ENCODE measurements around the gene FLNB.

Gene FLNB

GRCh38 chr3:58068122-58068809 lies 60.0 kb downstream of the FLNB start:
- Histone ChIP-seq H3K79me1 (replicated peaks; ENCODE audit: low read length, poor library complexity, severe bottlenecking) (peaks cover 16% of the 10 kb centered on the region), H3K4ac (ENCODE audit: low read depth in 1 of 2, low read length in 2 of 2) (peak overlapping the region in 1 of 2 experiments; percentile 27), H3K27ac (ENCODE audit: low read length, poor library complexity, severe bottlenecking) (no peak overlapping the region), H3K18ac (ENCODE audit: low read depth in 1 of 2, low read length in 2 of 2) (peak overlapping the region; percentile 37 to 65), H4K91ac (ENCODE audit: low read length) (peak overlapping the region; percentile 74), H3K9me3 (ENCODE audit: control insufficient read depth, low read length) (no peaks in the 10 kb centered on the region), H3K27me3 (ENCODE audit: control insufficient read depth in 1 of 2, insufficient read depth in 1 of 2, low read length in 2 of 2) (no peaks in the 10 kb centered on the region), H3K9ac (ENCODE audit: low read length) (no peak overlapping the region), H4K8ac (ENCODE audit: low read length) (peak overlapping the region; percentile 51), H3K4me3 (ENCODE audit: insufficient read depth in 1 of 2, low read depth in 1 of 2, low read length in 2 of 2) (no peak overlapping the region), H3K36me3 (ENCODE audit: control insufficient read depth in 1 of 2, insufficient read depth in 2 of 2, low read depth in 1 of 2, low read length in 2 of 2) (no peaks in the 10 kb centered on the region), H2AK5ac (ENCODE audit: low read length, severe bottlenecking) (peak overlapping the region; percentile 68), H2BK120ac (ENCODE audit: low read depth, low read length) (no peak overlapping the region), H2BK5ac (ENCODE audit: low read depth, low read length, poor library complexity, severe bottlenecking) (no peak overlapping the region), H3K4me2 (ENCODE audit: low read length, poor library complexity, severe bottlenecking) (no peak overlapping the region), H3K4me1 (ENCODE audit: control insufficient read depth, insufficient read depth, low read depth, low read length) (peaks cover 42% of the 10 kb centered on the region), H3K23ac (ENCODE audit: low read length in 2 of 2) (peak overlapping the region in 1 of 2 experiments; percentile 0), H2BK15ac (ENCODE audit: low read depth, poor library complexity, severe bottlenecking) (no peak overlapping the region), H3K14ac (ENCODE audit: low read length in 2 of 2) (no peak overlapping the region), H2AFZ (ENCODE audit: low read depth, low read length) (no peak overlapping the region), H2BK12ac (ENCODE audit: low read length in 2 of 2) (no peak overlapping the region)
- WGBS = 86% methylated on average over 2 of the region's 2 CpGs
- DNase-seq = no peak

GRCh38 chr3:58071480-58071971 lies 63.3 kb downstream of the FLNB start:
- H3K4ac ChIP-seq (ENCODE audit: low read depth in 1 of 2, low read length in 2 of 2) = peak overlapping the region in 1 of 2 experiments; percentile 24
- H2BK12ac ChIP-seq (ENCODE audit: low read length in 2 of 2) = peak overlapping the region in 1 of 2 experiments; percentile 28
- no peak overlapping the region for H2BK120ac ChIP-seq (ENCODE audit: low read depth, low read length)
- H2BK15ac ChIP-seq (ENCODE audit: low read depth, poor library complexity, severe bottlenecking) = peak overlapping the region; percentile 35
- H3K27me3 ChIP-seq (ENCODE audit: control insufficient read depth in 1 of 2, insufficient read depth in 1 of 2, low read length in 2 of 2) = no peaks in the 10 kb centered on the region
- peak overlapping the region; percentile 46 for H3K27ac ChIP-seq (ENCODE audit: low read length, poor library complexity, severe bottlenecking)
- peaks cover 24% of the 10 kb centered on the region for H3K79me1 ChIP-seq (replicated peaks; ENCODE audit: low read length, poor library complexity, severe bottlenecking)
- peak overlapping the region; percentile 40 to 88 for H3K18ac ChIP-seq (ENCODE audit: low read depth in 1 of 2, low read length in 2 of 2)
- H3K23ac ChIP-seq (ENCODE audit: low read length in 2 of 2) = peak overlapping the region in 1 of 2 experiments; percentile 91
- no peaks in the 10 kb centered on the region for H3K9me3 ChIP-seq (ENCODE audit: control insufficient read depth, low read length)
- no peak overlapping the region for H2BK5ac ChIP-seq (ENCODE audit: low read depth, low read length, poor library complexity, severe bottlenecking)
- no peak overlapping the region for H3K14ac ChIP-seq (ENCODE audit: low read length in 2 of 2)
- H3K4me2 ChIP-seq (ENCODE audit: low read length, poor library complexity, severe bottlenecking) = no peak overlapping the region
- no peak overlapping the region for H2AK5ac ChIP-seq (ENCODE audit: low read length, severe bottlenecking)
- H4K8ac ChIP-seq (ENCODE audit: low read length) = peak overlapping the region; percentile 81
- H4K91ac ChIP-seq (ENCODE audit: low read length) = peak overlapping the region; percentile 57
- H3K4me1 ChIP-seq (ENCODE audit: control insufficient read depth, insufficient read depth, low read depth, low read length) = peaks cover 30% of the 10 kb centered on the region
- no peak overlapping the region for H3K4me3 ChIP-seq (ENCODE audit: insufficient read depth in 1 of 2, low read depth in 1 of 2, low read length in 2 of 2)
- no peak overlapping the region for H2AFZ ChIP-seq (ENCODE audit: low read depth, low read length)
- no peaks in the 10 kb centered on the region for H3K36me3 ChIP-seq (ENCODE audit: control insufficient read depth in 1 of 2, insufficient read depth in 2 of 2, low read depth in 1 of 2, low read length in 2 of 2)
- no peak overlapping the region for H3K9ac ChIP-seq (ENCODE audit: low read length)
- WGBS = 65% methylated on average over 7 of the region's 7 CpGs
- DNase-seq = no peak

- H3K18ac ChIP-seq (ENCODE audit: low read depth in 1 of 2, low read length in 2 of 2) = peak overlapping the region; percentile 58 to 72
- H4K91ac ChIP-seq (ENCODE audit: low read length) = no peak overlapping the region
- H3K4me3 ChIP-seq (ENCODE audit: insufficient read depth in 1 of 2, low read depth in 1 of 2, low read length in 2 of 2) = no peak overlapping the region
- no peak overlapping the region for H3K23ac ChIP-seq (ENCODE audit: low read length in 2 of 2)
- H4K8ac ChIP-seq (ENCODE audit: low read length) = no peak overlapping the region
- WGBS = 75% methylated on average over 12 of the region's 14 CpGs
- H3K9ac ChIP-seq (ENCODE audit: low read length) = peak overlapping the region; percentile 22
- no peak overlapping the region for H2BK5ac ChIP-seq (ENCODE audit: low read depth, low read length, poor library complexity, severe bottlenecking)
- peak; percentile 88 for DNase-seq
- no peak overlapping the region for H3K14ac ChIP-seq (ENCODE audit: low read length in 2 of 2)
- H2BK12ac ChIP-seq (ENCODE audit: low read length in 2 of 2) = peak overlapping the region in 1 of 2 experiments; percentile 23
- H3K4me1 ChIP-seq (ENCODE audit: control insufficient read depth, insufficient read depth, low read depth, low read length) = peaks cover 29% of the 10 kb centered on the region
- peak overlapping the region; percentile 46 for H2AK5ac ChIP-seq (ENCODE audit: low read length, severe bottlenecking)
- H3K9me3 ChIP-seq (ENCODE audit: control insufficient read depth, low read length) = no peaks in the 10 kb centered on the region
- H2BK120ac ChIP-seq (ENCODE audit: low read depth, low read length) = peak overlapping the region; percentile 43
- no peak overlapping the region for H3K4me2 ChIP-seq (ENCODE audit: low read length, poor library complexity, severe bottlenecking)
- H2BK15ac ChIP-seq (ENCODE audit: low read depth, poor library complexity, severe bottlenecking) = no peak overlapping the region
- peak overlapping the region; percentile 46 for H3K27ac ChIP-seq (ENCODE audit: low read length, poor library complexity, severe bottlenecking)
- peaks cover 4 to 6% of the 10 kb centered on the region in 2 experiments for H3K36me3 ChIP-seq (ENCODE audit: control insufficient read depth in 1 of 2, insufficient read depth in 2 of 2, low read depth in 1 of 2, low read length in 2 of 2)
- H3K4ac ChIP-seq (ENCODE audit: low read depth in 1 of 2, low read length in 2 of 2) = no peak overlapping the region
- H3K27me3 ChIP-seq (ENCODE audit: control insufficient read depth in 1 of 2, insufficient read depth in 1 of 2, low read length in 2 of 2) = no peaks in the 10 kb centered on the region
- no peak overlapping the region for H2AFZ ChIP-seq (ENCODE audit: low read depth, low read length)
- peaks cover 27% of the 10 kb centered on the region for H3K79me1 ChIP-seq (replicated peaks; ENCODE audit: low read length, poor library complexity, severe bottlenecking)
Observed at GRCh38 chr3:58072052-58072762, 64.0 kb downstream of the FLNB start.

GRCh38 chr3:58072763-58073130 lies 64.5 kb downstream of the FLNB start:
- Histone ChIP-seq H3K4me2 (ENCODE audit: low read length, poor library complexity, severe bottlenecking) (no peak overlapping the region), H3K9ac (ENCODE audit: low read length) (peak overlapping the region; percentile 22), H2BK120ac (ENCODE audit: low read depth, low read length) (no peak overlapping the region), H3K27ac (ENCODE audit: low read length, poor library complexity, severe bottlenecking) (peak overlapping the region; percentile 46), H2BK15ac (ENCODE audit: low read depth, poor library complexity, severe bottlenecking) (no peak overlapping the region), H3K23ac (ENCODE audit: low read length in 2 of 2) (no peak overlapping the region), H4K91ac (ENCODE audit: low read length) (no peak overlapping the region), H2AFZ (ENCODE audit: low read depth, low read length) (no peak overlapping the region), H3K4me3 (ENCODE audit: insufficient read depth in 1 of 2, low read depth in 1 of 2, low read length in 2 of 2) (no peak overlapping the region), H3K36me3 (ENCODE audit: control insufficient read depth in 1 of 2, insufficient read depth in 2 of 2, low read depth in 1 of 2, low read length in 2 of 2) (peaks cover 4 to 11% of the 10 kb centered on the region in 2 experiments), H3K27me3 (ENCODE audit: control insufficient read depth in 1 of 2, insufficient read depth in 1 of 2, low read length in 2 of 2) (no peaks in the 10 kb centered on the region), H4K8ac (ENCODE audit: low read length) (no peak overlapping the region), H3K4me1 (ENCODE audit: control insufficient read depth, insufficient read depth, low read depth, low read length) (peaks cover 27% of the 10 kb centered on the region), H3K9me3 (ENCODE audit: control insufficient read depth, low read length) (no peaks in the 10 kb centered on the region), H3K14ac (ENCODE audit: low read length in 2 of 2) (no peak overlapping the region), H2AK5ac (ENCODE audit: low read length, severe bottlenecking) (no peak overlapping the region), H3K79me1 (replicated peaks; ENCODE audit: low read length, poor library complexity, severe bottlenecking) (peaks cover 27% of the 10 kb centered on the region), H2BK12ac (ENCODE audit: low read length in 2 of 2) (no peak overlapping the region), H3K4ac (ENCODE audit: low read depth in 1 of 2, low read length in 2 of 2) (no peak overlapping the region), H2BK5ac (ENCODE audit: low read depth, low read length, poor library complexity, severe bottlenecking) (no peak overlapping the region), H3K18ac (ENCODE audit: low read depth in 1 of 2, low read length in 2 of 2) (peak overlapping the region in 1 of 2 experiments; percentile 58)
- DNase-seq = no peak
- 100% methylated on average over 3 of the region's 3 CpGs for WGBS

Measured in mesenchymal stem cell (in vitro differentiated cells and primary cell).